Endothelial cell of umbilical vein (primary cell): ENCODE data around the gene ZNF814. TPM values are rescaled to one million over a fixed set of nuclear protein-coding genes. Genes with fewer than 3 reads are reported as not detected.
"Not testable (repeated sequence)": the region's sequence is repeated elsewhere in the genome, so short reads cannot be mapped to it uniquely, and the experiment has no call there.

ENCODE experiments used
- BruUV-seq: library from RNA; stranded (reverse); fragments of 400-500 nt; replicated peaks from 2 replicates; lab custom pipeline; 2021; lab: Mats Ljungman, UMichigan
- CTCF ChIA-PET: fragments of 300-600, 350-600 bp; sonication (Branson Sonifier 250); formaldehyde crosslinking; loops from one replicate; lab custom pipeline; 2021; ENCODE audit warnings: antibody characterized with exemption, inconsistent platforms; lab: Charles Lee
- POLR2A ChIA-PET: fragments of 300-600, 350-600 bp; sonication (Branson Sonifier 250); formaldehyde crosslinking; loops from one replicate; lab custom pipeline; 2021; ENCODE audit warnings: antibody characterized with exemption, inconsistent platforms; lab: Charles Lee
- DNase-seq: peaks from one replicate; pipeline ENCODE4 v3.0.0-alpha.2; 2011; ENCODE audit warnings: low read depth, low spot score
- FAIRE-seq: peaks from 2 replicates; lab custom pipeline; 2011; peaks lifted over from hg19 to GRCh38; lab: Jason Lieb, UNC
- H2AFZ ChIP-seq: 2 replicates; pipeline ENCODE4 v1.6.0; 2012; ENCODE audit warnings: low read depth, low read length, control low read depth, inconsistent platforms
- H3K27ac ChIP-seq: 2 replicates; pipeline ENCODE4 v1.5.1; 2011; ENCODE audit warnings: low read depth, mild to moderate bottlenecking, control low read depth, low read length, moderate library complexity; ENCODE audit not compliant: insufficient read depth
- H3K27me3 ChIP-seq, 2 experiments: 2 replicates each; pipeline versions ENCODE4 v1.6.0 to v1.6.1; 2011; ENCODE audit warnings: low read length in 2 of 2, mixed read lengths in 1 of 2; ENCODE audit not compliant: control insufficient read depth in 2 of 2, insufficient read depth in 2 of 2
- H3K36me3 ChIP-seq, 2 experiments: 2 replicates in 1 of 2; 3 replicates in 1 of 2; pipeline ENCODE4 v1.5.1; 2011; ENCODE audit warnings: low read length in 2 of 2, mild to moderate bottlenecking in 1 of 2, moderate library complexity in 1 of 2; ENCODE audit not compliant: control insufficient read depth in 2 of 2, insufficient read depth in 2 of 2; ENCODE audit errors: extremely low read depth in 1 of 2
- H3K4me1 ChIP-seq: 3 replicates; pipeline ENCODE4 v1.5.1; 2011; ENCODE audit warnings: mild to moderate bottlenecking, low read length; ENCODE audit not compliant: control insufficient read depth, insufficient read depth; ENCODE audit errors: extremely low read depth
- H3K4me2 ChIP-seq: 2 replicates; pipeline ENCODE4 v1.6.1; 2011; ENCODE audit warnings: low read length, control low read depth, mixed read lengths; ENCODE audit not compliant: insufficient read depth
- H3K4me3 ChIP-seq, 3 experiments: fragments of 200-600 bp in 1 of 3; sonication (generic), shearing (Covaris generic) in 1 of 3; replicated peaks in 1 of 3; 2 replicates each; pipeline ENCODE4 v1.5.1; 2011 to 2016; ENCODE audit warnings: control low read depth in 3 of 3, low read length in 3 of 3, mild to moderate bottlenecking in 2 of 3, inconsistent platforms in 1 of 3, low read depth in 1 of 3, moderate library complexity in 1 of 3; ENCODE audit not compliant: insufficient read depth in 1 of 3
- H3K79me2 ChIP-seq: 2 replicates; pipeline ENCODE4 v1.6.0; 2012; ENCODE audit warnings: low read length, inconsistent platforms; ENCODE audit not compliant: control insufficient read depth, insufficient read depth
- H3K9ac ChIP-seq: replicated peaks from 2 replicates; pipeline ENCODE3; 2011; ENCODE audit warnings: low read length, control low read depth; ENCODE audit not compliant: insufficient read depth; ENCODE audit errors: extremely low read depth
- H3K9me1 ChIP-seq: replicated peaks from 3 replicates; pipeline ENCODE4 v1.6.0; 2011; ENCODE audit warnings: mild to moderate bottlenecking, low read length; ENCODE audit not compliant: control insufficient read depth, insufficient read depth; ENCODE audit errors: extremely low read depth
- H3K9me3 ChIP-seq: replicated peaks from 2 replicates; pipeline ENCODE4 v1.5.1; 2012; ENCODE audit warnings: low read length, inconsistent platforms; ENCODE audit not compliant: control insufficient read depth, insufficient read depth
- H4K20me1 ChIP-seq: replicated peaks from 2 replicates; pipeline ENCODE3; 2011; ENCODE audit warnings: mild to moderate bottlenecking, low read length; ENCODE audit not compliant: control insufficient read depth, insufficient read depth; ENCODE audit errors: extremely low read depth
- CTCF ChIP-seq, 2 donors: IDR thresholded peaks; 1 replicate in 1 of 2; 2 replicates in 1 of 2; pipeline ENCODE4 v1.5.1; 2011; ENCODE audit warnings: low read length in 2 of 2, mild to moderate bottlenecking in 2 of 2, moderate library complexity in 2 of 2, control low read depth in 1 of 2, inconsistent platforms in 1 of 2, low read depth in 1 of 2; ENCODE audit not compliant: insufficient read depth in 1 of 2; ENCODE audit errors: extremely low read depth in 1 of 2
- EZH2 ChIP-seq: IDR thresholded peaks from 2 replicates; pipeline ENCODE4 v1.6.1; 2012; ENCODE audit warnings: borderline replicate concordance, low read depth, mild to moderate bottlenecking, moderate library complexity, low read length, inconsistent platforms; ENCODE audit not compliant: severe bottlenecking
- FOS ChIP-seq: IDR thresholded peaks from 2 replicates; pipeline ENCODE4 v1.6.1; 2011; ENCODE audit warnings: mild to moderate bottlenecking, low read length, moderate library complexity, borderline replicate concordance; ENCODE audit not compliant: insufficient read depth
- GATA2 ChIP-seq: IDR thresholded peaks from 2 replicates; pipeline ENCODE4 v1.7.0; 2011; ENCODE audit warnings: low read depth, mild to moderate bottlenecking, moderate library complexity, mixed read lengths, low read length; ENCODE audit not compliant: insufficient read length, insufficient read depth
- JUN ChIP-seq: IDR thresholded peaks from 2 replicates; pipeline ENCODE4 v1.6.1; 2011; ENCODE audit warnings: borderline replicate concordance, low read depth; ENCODE audit not compliant: insufficient read length, insufficient read depth
- MAX ChIP-seq: IDR thresholded peaks from 2 replicates; pipeline ENCODE4 v1.6.1; 2011; ENCODE audit not compliant: insufficient read depth, insufficient read length
- MYC ChIP-seq: IDR thresholded peaks from one replicate; pipeline ENCODE4 v1.6.1; 2011; ENCODE audit warnings: mild to moderate bottlenecking, low read depth, low read length
- POLR2A ChIP-seq: IDR thresholded peaks from 2 replicates; pipeline ENCODE4 v1.6.1; 2012; ENCODE audit warnings: low read depth, mild to moderate bottlenecking, control low read depth, low read length
- POLR2AphosphoS5 ChIP-seq: IDR thresholded peaks from 2 replicates; pipeline ENCODE4 v1.6.1; 2012; ENCODE audit warnings: low read depth, mild to moderate bottlenecking, control low read depth, low read length, moderate library complexity; ENCODE audit not compliant: insufficient read depth
- dilution Hi-C: fragments of 300-500 bp; cut with MboI; formaldehyde crosslinking; loops from one replicate; pipeline ENCODE4 v1.15.0; 2019; ENCODE audit warnings: low sequenced_read_pairs; ENCODE audit not compliant: extremely low pct_ligation_motif_present
- intact Hi-C: fragments of 100-400 bp; cut with micrococcal nuclease; formaldehyde crosslinking; loops from one replicate; pipeline ENCODE4 v1.10.0; 2022
- polyA plus RNA-seq, 4 experiments: library from polyadenylated mRNA; depleted of rRNA in 3 of 4; stranded (reverse) in 3 of 4; unstranded in 1 of 4; fragments of >200 nt; gene quantifications; 2 replicates each; pipeline versions ENCODE4 v1.2.1 to v1.2.3, GENCODE V29; 2011 to 2012; ENCODE audit warnings: missing spikeins in 1 of 4
- total RNA-seq: library from RNA; stranded (reverse); gene quantifications from 2 replicates; pipeline ENCODE4 v1.2.3, GENCODE V29; 2021

Gene ZNF814
- total and polyA plus RNA-seq, 2 donors (not counting 3 experiments of a cell fraction or from before 2014, with no cell fraction given), result 5.7 to 7.9 TPM

- POLR2A ChIA-PET, result no interaction called here
- DNase-seq (no peak), FAIRE-seq (no peak)
- dilution Hi-C loops, result no loop called here
- CTCF ChIA-PET, result no interaction called here
- intact Hi-C loops, result no loop called here
- Histone ChIP-seq H4K20me1 (no peaks in the 10 kb centered on the region), H3K27ac (no peak overlapping the region), H3K27me3 (no peaks in the 10 kb centered on the region), H3K4me1 (no peaks in the 10 kb centered on the region), H3K4me2 (no peak overlapping the region), H3K9me1 (no peaks in the 10 kb centered on the region), H3K79me2 (peaks cover 40% of the 10 kb centered on the region), H3K36me3 (peaks cover 6 to 9% of the 10 kb centered on the region in 2 experiments), H3K9me3 (no peaks in the 10 kb centered on the region), H3K9ac (no peak overlapping the region), H3K4me3 (no peak overlapping the region), H2AFZ (no peak overlapping the region)
- no TSS peak for BruUV-seq
- TF ChIP-seq POLR2AphosphoS5 (no peak), EZH2 (no peak), JUN (no peak), POLR2A (no peak), FOS (no peak), MAX (no peak), MYC (no peak), GATA2 (no peak), CTCF (IDR thresholded peaks at IDR 0.05; ENCODE audit: extremely low read depth in 1 of 2, insufficient read depth in 1 of 2, low read depth in 1 of 2, low read length in 2 of 2) (no peak)
These were observed 47.6 kb downstream of the ZNF814 start for GRCh38 chr19:57841122-57841763.

- H3K4me3 ChIP-seq, FAIRE-seq, H3K4me1 ChIP-seq, H3K27me3 ChIP-seq, dilution Hi-C loops, H4K20me1 ChIP-seq, H3K9me3 ChIP-seq, H3K27ac ChIP-seq, POLR2A ChIA-PET, H3K9ac ChIP-seq, DNase-seq, intact Hi-C loops, CTCF ChIA-PET, BruUV-seq, H2AFZ ChIP-seq, H3K4me2 ChIP-seq, H3K9me1 ChIP-seq, H3K36me3 ChIP-seq: not testable (repeated sequence)
- peaks cover 27% of the 10 kb centered on the region for H3K79me2 ChIP-seq
These were observed 50.1 kb downstream of the ZNF814 start for GRCh38 chr19:57838622-57839191.
